WI38 (cell line): ENCODE measurements around the gene CDR2L.

Experiments used
- H3K4me3 ChIP-seq: 2 replicates; pipeline ENCODE4 v1.5.1; 2011; ENCODE audit warnings: low read depth, mild to moderate bottlenecking, control low read depth, low read length
- TF ChIP-seq, protein P1 (sequence below): IDR thresholded peaks from 2 replicates; pipeline ENCODE4 v1.5.1; 2012; ENCODE audit warnings: low read depth, mild to moderate bottlenecking, control low read depth, low read length

The CDR2L gene

DNA sequence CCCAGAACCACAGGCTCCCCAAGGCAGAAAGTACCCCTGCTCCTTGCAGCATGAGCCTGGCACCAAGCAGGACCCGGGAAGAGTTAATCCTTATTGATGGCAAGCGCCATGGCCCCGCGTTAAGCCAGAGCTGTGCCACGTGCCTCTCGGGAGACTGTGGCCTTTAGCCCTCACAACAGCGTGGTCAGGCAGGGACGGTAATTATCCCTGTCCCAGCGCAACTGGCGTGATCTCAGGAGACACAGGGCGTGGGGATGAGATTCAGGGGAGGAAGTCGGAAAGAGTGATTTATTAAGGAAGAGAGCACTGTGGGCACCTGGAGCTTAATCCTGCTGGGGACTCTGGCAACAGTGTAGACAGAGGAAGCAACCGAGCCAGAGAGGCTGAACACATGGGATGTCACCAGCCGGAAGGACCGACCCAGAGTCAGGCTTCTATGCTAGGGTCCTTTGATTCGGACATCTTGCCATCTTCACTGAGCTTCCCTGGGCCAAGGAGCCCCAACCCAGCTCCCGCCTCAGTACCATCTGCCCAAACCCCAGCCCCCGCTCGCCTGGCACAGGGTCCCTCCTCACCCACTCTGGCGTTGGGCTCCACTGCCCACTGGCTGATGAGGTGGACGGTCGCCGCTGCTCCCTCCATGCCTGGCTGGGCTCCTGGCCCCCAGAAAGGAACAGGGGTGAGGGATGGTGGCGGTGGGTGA lies 34.9 kb upstream of the CDR2L start:
- TF ChIP-seq, protein P1, sequence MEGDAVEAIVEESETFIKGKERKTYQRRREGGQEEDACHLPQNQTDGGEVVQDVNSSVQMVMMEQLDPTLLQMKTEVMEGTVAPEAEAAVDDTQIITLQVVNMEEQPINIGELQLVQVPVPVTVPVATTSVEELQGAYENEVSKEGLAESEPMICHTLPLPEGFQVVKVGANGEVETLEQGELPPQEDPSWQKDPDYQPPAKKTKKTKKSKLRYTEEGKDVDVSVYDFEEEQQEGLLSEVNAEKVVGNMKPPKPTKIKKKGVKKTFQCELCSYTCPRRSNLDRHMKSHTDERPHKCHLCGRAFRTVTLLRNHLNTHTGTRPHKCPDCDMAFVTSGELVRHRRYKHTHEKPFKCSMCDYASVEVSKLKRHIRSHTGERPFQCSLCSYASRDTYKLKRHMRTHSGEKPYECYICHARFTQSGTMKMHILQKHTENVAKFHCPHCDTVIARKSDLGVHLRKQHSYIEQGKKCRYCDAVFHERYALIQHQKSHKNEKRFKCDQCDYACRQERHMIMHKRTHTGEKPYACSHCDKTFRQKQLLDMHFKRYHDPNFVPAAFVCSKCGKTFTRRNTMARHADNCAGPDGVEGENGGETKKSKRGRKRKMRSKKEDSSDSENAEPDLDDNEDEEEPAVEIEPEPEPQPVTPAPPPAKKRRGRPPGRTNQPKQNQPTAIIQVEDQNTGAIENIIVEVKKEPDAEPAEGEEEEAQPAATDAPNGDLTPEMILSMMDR = no peak
- H3K4me3 ChIP-seq = no peak overlapping the region

DNA sequence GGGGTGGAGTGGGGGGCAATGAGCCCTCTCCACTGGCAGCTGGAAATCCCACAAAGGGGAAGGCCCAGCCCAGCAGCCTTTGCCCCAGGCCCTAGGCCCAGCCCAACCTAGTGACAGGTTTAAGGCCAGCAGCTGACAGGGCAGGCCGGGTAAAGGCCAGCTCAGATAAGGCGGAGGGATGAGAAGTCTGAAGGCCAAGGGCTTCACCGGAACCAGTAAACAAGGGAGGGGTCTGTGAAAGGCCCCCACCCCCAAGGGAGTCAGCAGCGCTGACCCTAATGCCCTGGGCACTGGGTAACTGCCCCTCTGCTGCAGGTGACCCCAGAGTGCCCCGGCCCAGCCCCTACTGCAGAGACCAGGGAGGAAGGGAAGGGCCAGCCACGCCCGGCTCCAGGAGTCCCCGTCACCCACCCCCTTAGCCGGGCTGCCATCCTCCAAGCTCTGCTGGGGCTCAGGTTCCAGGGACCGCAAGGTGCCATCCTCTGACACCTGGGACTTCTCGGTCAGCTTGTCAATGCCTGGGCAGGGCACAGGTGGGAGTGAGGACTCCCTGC lies 34.2 kb upstream of the CDR2L start:
- no peak overlapping the region for H3K4me3 ChIP-seq

DNA sequence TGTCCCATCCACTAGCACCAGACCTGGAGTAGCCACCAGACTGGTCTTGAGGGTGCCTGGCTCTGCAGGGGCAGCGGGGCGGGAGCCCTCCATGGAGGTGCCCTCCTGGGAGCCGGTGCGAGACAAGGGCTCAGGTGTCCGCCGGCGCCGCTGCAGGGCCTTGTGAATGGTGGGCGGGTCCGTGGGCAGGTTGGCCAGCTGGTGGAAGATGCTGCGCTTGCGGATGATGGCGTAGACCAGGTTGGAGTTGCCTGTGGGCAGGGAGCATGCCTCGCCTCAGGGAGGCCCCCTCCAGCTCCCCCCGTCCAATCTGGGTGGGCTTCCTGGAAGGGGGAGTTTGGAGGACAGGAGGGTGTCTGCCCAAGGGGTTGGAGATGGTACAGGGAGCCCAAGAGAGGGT lies 33.3 kb upstream of the CDR2L start:
- H3K4me3 ChIP-seq = no peak overlapping the region
- TF ChIP-seq, protein P1 = no peak

More for the DNA sequence above, 34.2 kb upstream of the CDR2L start:
- TF ChIP-seq, protein P1 = no peak

DNA sequence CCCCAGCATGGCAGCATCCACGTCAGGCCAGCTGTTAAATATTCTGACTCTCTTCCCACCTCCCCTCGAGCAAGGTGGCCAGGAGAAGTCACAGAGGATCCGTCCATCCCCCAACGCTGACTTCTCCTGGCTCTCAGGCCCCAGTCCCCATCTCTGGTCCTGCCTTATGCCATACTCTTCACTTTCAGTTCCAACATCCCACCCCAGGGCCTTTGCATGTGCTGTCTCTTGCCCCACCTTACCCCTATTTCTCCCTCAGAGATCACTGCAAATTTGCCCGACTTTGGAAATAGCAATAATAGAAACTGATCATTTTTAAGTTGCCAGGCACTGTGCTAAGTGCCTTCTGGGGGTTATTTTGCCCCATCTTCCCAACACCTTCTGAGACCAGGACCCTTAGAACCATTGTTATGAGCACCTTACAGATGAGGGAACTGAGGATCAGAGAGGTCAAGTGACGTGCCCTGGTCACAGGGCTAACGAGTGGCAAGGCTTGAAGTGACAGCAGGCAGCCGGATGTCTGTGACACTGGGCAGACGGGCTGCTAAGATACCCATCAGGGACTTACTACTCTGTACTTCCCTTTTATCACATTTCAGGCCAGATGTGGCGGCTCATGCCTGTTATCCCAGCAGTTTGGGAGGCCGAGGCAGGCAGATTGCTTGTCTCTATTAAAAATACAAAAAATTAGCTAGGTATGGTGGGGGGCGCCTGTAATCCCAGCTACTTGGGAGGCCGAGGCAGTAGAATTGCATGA lies 32.6 kb upstream of the CDR2L start:
- TF ChIP-seq, protein P1 = no peak

DNA sequence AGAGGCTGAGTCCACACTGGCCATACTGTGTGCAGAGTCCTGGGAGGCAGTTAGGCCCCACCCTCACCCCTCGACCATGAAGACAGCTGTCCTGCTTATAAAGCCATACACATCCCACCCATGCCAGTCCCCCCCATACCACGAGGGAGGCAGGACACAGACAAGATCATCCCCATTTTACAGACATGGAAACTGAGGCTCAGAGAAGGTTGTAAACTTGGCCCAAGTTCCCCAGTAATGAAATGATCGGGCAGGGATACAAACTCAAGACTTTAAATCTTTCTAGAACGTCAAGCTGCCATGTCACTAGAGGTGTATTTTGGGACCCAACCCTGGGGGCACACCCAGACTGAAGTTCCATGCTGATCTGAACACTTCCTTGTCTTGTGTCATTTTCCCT lies 31.3 kb upstream of the CDR2L start:
- H3K4me3 ChIP-seq = no peak overlapping the region
- TF ChIP-seq, protein P1 = no peak

More for the DNA sequence above, 32.6 kb upstream of the CDR2L start:
- no peak overlapping the region for H3K4me3 ChIP-seq

DNA sequence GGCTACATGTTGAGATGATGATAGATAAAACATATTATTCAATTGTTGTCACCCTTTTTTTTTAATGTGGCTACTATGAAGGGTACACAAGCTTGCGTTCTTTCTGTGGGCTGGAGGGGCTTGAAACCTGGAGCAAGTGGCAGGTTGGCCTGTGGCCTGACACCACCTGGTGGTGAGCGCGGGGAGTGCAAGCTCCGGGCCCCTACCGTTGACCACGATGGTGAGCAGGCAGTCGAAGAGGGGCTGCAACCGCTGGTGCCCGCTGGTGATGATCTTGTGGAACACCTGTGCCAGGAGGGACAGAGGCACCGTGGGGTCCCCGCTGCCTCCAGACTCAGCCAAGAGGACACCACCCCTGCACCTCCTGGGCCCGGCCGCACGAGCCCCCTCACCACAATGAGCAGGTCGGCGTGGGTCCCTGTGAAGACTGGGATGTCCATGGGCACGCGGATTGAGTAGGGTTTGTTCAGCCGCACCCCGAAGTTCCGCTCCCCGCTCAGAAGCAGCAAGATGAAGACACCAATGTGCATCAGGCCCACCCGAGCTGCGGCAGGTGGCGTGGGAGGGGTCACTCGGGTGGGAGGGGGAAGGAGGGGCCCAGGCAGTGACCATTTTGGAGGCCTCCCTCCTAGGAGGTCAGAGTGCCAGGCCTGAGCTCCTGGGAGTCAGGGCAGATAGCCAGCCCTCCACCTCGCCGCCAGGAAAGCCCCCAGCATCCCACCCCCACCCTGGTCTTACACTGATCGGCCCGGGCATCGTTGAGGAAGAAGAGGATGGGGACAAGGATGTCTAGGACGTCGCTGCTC lies 29.3 kb upstream of the CDR2L start:
- TF ChIP-seq, protein P1 = peak; percentile 98
- no peak overlapping the region for H3K4me3 ChIP-seq
